GM18517 (cell line): ENCODE measurements around the gene CBLC.

Source experiments
- ATAC-seq: cut with Tn5 transposase; IDR thresholded peaks from one replicate; pipeline ENCODE4 v1.9.1; 2021; ENCODE audit warnings: mild to moderate bottlenecking, moderate library complexity; ENCODE audit not compliant: unreplicated experiment

CBLC gene

DNA sequence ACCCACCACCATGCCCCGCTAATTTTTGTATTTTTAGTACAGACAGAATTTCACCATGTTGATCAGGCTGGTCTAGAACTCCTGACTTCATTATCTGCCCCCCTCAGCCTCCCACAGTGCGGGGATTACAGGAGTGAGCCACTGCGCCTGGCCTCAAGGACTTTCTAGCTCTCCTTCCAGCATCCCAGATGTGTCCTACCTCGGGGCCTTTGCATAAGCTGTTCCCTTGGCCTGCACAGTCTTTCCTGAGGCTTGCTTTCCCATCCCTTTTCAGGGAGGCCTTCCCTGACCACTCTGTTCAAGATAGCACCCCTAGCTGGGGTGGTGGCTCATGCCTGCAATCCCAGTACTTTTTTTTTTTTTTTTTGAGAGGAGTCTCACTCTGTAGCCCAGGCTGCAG is 16.9 kb downstream of the CBLC start:
- ATAC-seq: no peak

DNA sequence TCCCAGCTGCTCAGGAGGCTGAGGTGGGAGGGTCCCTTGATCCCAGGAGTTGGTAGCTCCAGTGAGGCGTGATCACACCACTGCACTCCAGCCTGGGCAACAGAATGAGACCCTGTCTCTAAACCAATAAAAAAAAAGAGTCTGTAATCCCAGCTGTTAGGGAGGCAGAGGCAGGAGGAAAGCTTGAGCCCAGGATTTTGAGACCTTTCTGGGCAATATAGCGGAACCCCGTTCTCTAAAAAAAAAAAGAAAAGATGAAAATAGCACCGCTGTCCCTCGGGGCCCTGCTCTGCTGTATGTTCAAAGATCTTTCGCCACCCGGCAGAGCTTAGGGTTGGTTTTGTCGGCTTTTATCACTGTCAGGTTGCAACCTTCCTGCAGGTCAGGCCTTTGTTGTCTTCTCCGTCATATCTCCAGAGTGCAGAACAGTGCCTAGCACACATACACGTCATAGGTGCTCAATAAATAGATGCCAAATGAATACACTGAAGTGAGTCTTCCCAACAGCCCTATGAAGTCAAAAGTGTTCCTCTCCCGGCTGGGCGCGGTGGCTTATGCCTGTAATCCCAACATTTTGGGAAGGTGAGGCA is 17.8 kb downstream of the CBLC start:
- ATAC-seq: no peak

DNA sequence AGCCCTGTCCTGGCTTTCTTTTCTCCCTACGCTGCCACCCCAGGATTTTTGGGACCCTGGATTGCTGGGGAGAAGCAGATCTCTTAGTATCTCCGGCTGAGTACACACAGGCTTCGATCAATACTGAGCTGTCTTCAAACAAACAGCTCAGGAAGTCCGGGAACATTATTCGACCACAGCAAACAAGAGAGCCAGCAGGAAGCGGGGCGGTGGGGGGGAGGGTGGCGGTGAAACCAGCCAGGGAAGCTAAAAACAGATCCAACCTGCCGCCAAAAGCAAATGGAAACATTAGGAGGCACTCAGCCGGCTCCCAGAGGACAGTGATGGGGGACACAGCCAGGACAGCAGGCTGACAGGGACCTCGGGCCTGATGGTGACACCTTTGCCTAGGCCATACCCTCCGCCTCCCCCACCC is 19.0 kb downstream of the CBLC start:
- ATAC-seq: no peak

DNA sequence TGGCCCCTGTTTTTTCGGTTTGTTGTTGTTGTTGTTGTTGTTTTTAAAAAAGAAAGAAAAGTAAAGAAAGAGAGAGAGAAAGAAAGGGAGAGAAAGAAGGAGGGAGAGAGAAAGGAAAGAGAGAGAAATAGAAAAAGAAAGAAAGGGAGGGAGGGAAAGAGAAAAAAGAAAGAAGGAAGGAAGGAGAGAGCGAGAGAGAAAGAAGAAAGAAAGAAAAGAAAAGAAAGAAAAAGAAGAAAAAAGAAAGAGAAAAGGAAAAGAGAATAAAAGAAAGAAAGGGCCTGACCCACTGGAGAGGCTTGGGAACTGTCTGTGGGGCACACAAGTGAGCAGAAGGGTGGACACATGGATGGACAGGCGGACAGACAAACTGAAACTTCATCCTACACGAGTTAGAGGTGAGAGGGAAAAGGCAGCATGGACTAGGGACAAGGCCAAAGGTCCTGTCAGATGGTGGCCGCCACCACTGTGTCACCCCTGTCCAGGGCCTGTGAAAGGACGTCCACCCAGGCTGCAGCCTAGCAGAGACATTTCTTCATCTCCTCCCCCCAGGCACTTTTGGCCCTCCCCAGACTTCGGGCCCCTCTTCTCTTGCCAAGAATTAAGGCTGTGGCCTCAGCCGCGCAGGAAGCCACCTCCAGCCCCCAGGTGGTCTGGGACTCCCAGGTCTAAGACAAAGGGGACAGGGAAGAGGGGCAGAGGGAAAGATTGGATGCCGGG is 22.1 kb downstream of the CBLC start:
- no peak for ATAC-seq

DNA sequence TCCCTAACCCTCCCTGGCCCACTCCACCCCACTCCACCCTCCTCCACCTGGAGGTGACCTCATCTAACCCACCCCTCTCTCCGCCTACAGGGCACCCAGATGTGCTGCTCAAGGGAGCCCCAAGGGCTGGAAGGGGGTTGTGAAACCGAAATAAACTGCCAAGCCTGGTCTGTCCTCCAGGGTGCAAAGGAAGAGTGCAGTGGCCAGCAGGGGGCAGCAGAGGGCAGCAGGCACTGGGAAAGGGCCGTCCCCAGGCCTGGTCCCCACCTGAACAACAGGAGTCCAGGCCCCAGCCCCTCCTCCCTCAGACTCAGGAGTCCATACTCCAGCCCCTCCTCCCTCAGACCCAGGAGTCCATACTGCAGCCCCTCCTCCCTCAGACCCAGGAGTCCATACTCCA is 22.8 kb downstream of the CBLC start:
- ATAC-seq: no peak

DNA sequence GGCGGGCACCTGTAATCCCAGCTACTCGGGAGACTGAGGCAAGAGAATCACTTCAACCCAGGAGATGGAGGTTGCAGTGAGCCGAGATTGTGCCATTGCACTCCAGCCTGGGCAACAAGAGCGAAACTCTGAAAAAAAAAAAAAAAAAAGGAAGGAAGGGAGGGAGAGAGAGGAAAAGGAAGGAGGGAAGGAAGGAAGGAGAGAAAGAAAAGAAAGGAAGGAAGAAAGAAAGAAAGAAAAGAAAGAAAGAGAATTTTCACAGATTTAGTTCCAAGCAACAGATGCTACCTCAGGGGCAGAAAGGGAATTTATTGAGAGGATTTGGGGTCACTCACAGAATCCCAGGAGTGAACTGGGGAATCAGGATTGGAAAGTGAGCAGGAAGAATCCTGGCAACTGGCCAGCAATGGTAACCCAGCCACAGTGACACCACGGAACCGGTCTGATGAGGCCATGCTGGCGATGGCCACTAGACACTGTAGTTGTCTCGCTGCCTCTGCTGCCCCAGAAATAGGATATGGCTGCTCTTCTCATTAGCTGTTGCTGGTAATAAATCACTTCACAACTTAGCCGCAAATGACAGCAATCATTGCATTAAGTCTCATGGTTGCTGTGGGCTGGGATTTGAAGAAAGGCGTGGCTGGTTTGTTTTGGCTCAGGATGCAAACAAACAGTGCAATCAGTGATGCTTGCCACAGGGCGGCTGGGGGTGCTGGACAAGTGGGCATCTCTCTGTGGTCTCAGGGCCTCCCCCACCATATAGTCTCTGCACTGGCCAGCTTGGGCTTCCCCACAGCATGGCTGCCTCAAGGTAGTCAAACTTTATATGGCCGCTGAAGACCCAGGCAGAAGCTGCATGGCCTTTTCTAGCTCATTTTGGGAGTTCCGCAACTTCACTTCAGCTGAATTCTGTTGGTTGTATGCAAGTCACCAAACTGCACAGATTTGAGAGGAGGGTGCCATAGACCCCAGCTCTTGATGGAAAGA is 26.0 kb downstream of the CBLC start:
- no peak for ATAC-seq

DNA sequence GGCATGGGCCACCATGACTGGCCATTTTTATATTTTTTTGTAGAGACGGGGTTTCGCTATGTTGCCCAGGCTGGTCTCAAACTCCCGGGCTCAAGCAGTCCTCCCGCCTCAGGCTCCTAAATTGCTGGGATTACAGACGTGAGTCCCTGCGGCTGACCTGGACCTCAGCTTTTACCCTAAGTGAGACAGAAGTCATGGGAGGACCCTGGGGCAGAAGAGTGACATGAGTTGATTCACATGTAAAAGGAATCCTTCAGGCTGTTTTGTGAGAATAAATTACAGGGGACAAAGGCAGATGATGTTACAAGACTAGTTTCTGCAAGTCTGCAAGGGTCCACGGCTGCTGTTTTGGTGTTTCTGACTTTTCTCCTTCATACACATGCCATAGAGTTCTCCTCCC is 28.6 kb downstream of the CBLC start:
- ATAC-seq: no peak

DNA sequence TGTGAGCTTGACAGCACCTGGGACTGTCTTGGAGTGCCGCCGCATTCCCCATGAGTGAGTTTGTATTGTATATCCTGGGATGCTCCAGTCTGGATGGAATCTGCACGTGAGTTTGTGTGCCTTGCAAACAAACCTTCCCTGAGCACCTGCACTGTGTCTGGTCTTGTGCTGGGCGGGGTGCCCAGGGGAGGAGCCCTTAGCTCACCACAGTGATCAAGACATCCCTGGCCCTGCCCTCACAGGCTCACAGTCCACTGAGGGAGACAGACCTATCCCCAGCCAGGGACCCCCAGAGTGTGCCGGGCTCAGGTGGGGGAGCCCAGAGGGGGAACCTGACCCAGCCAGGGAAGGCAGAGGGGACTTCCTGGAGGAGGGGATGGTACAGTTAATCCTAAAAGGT is 29.5 kb downstream of the CBLC start:
- ATAC-seq: no peak

DNA sequence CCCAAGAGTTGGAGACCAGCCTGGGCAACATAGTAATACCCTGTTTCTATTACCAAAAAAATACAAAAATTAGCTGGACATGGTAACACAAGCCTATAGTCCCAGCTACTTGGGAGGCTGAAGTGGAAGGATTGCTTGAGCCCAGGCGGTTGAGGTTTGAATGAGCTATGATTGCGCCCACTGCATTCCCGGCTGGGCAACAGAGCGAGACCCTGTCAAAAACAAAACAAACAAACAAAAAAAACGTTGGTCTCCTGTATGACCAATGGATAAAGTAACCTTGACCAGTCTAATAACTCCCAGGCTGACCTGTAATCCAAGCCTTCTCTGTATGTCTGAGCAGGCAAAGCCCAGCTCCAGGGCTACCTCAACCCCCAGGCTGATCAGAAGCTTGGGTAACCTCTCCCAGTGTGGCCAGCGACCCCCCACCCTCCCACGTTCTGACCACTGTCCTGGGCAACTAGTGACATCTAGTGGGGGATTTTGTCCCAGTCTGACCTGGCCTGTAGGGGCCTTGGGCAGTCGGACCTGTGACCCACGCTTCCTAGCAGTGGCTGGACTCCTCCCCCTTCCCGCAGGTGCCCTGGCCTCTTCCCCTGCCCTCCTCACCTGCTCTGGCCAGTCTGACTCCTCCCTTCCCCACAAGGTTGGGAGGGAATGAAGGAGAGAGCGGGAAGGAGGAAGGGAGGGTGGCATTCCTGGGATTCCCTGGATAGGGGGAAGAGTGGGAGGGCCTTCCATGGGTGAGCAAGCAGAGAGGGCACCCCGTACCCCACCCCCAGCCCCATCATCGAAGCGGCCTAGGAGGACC is 30.2 kb downstream of the CBLC start:
- no peak for ATAC-seq

DNA sequence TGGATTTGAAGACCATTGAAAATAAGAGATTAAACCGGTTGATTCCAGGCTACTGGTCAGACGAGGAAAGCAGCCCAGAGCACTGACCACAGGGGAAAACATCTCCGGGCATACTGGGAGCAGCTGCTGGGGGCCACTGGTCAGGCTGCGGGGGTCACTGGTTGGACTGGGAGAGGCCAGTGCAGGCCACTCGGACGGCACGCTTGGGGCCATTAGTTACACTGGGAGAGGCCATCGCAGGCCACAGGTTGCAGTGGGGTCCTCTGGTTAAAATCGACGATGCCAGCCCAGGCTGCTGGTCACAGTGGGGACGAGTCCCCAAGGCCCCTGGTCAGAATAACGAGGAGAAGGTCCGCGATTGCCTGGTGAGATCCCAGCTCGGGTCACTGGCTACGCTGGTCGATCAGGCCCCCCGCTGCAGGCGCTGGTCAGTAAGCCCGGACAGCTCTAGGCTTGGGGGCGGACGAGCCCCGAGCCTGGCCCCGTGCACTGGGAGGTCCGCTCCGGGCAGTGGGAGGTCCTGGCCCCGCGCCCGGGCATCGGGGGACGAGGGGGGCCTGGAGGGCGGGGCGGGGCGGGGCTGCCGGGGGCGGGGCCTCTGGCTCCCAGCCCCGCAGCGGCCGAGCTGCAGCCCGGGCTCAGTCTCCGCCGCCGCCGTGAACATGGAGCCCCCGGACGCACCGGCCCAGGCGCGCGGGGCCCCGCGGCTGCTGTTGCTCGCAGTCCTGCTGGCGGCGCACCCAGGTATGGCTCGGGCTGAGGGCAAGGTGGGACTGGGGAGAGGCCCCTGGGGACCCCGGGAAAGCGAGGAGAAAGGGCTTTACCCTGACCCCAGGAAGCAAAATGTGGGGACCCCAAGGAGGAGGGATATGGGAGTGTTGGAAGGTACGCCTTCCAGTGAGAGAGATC is 31.0 kb downstream of the CBLC start, which contains the start of gene BCAM:
TSS of gene BCAM (plus strand) at position 641 of the 909 bp plus-strand sequence. CDS start at position 663, 22 bp downstream.
- ATAC-seq: no peak

DNA sequence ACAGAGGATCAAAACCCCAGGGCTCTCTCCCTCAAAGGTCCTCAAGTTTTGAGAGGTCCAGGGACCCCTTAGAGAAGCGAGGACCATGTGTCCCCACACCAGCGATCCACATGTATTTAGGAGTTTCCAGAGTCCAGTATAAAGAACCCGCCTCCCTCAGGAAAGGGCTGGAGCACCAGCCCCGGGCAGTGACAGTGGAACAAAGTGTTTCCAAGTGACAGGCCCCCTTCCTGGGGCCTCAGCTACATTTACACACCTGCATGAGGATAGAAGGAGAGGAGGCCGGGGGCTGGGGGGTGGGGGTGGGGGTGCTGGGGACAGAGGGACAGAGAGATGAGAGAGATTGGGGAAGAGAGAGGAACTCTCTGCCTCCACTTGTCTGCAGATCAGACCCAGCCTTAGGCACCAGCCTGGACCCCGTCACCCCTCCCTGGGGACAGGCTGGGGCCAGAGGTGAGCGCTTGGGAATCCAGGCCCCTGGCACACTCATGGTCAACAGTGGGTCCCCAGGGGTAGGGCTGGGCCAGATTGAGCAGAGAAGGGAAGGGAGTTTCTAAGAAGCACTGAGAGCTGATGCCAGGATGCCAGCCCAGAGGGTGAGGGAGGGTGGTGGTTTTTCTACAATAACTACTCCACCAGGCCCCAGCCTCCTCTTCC is 32.0 kb downstream of the CBLC start:
- no peak for ATAC-seq

DNA sequence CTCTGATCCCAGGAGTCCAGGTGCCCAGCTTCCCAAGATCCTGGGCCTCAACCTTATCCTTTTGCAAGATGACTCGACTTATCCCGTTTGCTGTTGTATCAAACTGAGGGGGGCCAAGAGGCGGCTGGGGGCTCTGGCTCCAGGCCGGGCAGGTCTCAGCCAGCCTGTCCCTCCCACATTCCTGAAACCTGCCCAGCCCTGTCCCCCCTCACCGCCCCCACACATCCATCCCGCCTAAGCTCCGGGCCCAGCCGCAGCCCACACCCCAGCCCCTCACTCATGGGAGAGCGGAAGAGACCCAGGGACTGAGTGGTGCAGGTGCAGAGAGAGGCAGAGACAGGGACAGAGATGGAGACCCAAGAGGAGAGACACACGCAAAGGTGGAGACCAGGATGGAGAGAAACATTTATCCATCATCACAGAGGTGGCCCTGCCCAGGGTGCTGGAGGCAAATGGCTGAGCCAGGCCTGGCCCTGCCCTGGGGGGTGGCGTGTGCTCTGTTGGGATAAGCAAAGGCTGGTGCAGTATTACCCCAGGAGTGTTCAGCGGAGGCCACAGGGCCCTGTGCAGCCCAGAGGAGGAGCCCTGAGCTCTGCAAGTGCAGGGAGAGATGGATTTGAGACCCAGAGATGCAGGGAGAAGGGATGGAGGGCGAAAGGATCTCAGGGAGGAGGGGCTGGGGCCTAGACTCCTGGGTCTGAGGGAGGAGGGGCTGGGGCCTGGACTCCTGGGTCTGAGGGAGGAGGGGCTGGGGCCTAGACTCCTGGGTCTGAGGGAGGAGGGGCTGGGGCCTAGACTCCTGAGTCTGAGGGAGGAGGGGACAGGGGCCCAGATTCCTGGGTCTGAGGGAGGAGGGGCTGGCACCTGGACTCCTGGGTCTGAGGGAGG is 32.8 kb downstream of the CBLC start:
- ATAC-seq: no peak

DNA sequence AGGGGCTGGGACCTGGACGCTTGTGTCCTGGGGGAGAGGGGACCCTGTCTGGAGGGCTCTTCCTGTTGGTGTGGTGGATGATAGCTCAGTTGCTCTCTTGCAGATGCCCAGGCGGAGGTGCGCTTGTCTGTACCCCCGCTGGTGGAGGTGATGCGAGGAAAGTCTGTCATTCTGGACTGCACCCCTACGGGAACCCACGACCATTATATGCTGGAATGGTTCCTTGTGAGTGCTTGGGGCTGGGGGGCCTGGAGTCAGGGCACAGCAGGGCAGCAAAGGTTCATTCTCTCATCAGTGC is 33.4 kb downstream of the CBLC start:
- ATAC-seq: no peak

DNA sequence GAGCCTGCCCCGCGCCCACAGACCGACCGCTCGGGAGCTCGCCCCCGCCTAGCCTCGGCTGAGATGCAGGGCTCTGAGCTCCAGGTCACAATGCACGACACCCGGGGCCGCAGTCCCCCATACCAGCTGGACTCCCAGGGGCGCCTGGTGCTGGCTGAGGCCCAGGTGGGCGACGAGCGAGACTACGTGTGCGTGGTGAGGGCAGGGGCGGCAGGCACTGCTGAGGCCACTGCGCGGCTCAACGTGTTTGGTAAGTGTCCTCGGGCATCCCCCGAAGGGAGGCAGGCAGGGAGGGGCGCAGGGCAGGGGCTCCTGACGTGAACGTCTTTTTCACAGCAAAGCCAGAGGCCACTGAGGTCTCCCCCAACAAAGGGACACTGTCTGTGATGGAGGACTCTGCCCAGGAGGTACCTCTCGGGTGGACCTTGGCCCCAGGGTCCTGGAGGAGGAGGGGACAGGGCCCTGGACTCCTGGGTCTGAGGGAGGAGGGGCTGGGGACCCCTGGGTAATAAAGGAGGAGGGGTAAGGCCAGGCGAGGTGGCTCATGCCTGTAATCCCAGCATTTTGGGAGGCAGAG is 34.5 kb downstream of the CBLC start:
- ATAC-seq: no peak

DNA sequence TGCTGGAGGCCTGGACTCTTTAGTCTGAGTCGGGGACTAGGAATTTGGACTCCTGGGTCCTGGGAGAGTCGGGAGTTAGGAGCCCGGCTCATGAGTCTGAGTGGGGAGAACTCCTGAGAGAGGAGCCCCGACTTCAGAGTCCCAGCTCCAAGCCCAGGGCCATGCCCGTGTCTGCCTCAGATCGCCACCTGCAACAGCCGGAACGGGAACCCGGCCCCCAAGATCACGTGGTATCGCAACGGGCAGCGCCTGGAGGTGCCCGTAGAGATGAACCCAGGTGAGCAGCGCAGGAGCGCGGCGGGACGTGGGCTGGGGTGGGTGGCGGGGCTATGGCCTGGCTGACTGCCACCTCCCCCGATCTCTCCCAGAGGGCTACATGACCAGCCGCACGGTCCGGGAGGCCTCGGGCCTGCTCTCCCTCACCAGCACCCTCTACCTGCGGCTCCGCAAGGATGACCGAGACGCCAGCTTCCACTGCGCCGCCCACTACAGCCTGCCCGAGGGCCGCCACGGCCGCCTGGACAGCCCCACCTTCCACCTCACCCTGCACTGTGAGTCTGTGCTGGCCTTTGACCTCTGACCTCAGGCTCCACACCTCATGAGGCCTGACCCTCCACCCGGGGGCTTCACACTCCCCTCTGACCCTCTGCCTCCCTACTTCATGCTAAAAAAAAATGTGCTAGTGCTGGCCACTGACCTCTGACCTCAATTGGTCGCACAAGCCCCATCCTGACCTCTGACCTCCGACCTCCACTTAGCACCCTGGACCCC is 35.6 kb downstream of the CBLC start:
- no peak for ATAC-seq

DNA sequence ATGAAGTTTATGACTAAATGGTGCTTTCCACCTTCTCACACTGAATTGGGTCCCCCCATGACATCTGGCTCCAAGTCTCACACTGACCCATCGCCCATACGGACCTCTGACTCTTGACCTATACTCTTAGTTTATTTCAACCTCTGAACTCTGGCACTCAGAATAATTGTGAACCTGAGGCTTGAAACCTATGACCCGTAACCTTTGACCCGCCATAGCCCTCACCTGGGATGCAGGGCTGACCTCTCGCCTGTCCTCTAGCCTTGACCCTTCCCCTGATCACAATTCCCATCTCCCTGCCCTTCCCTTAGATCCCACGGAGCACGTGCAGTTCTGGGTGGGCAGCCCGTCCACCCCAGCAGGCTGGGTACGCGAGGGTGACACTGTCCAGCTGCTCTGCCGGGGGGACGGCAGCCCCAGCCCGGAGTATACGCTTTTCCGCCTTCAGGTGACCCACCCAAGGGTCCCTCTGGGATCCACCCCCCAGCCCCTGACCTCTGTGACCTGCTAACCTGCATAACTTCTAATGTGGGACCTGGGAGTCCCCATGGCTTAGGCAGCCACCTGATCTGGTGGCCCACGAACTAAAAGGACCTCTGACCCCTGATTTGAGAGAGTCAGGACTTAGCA is 36.3 kb downstream of the CBLC start:
- ATAC-seq: no peak

DNA sequence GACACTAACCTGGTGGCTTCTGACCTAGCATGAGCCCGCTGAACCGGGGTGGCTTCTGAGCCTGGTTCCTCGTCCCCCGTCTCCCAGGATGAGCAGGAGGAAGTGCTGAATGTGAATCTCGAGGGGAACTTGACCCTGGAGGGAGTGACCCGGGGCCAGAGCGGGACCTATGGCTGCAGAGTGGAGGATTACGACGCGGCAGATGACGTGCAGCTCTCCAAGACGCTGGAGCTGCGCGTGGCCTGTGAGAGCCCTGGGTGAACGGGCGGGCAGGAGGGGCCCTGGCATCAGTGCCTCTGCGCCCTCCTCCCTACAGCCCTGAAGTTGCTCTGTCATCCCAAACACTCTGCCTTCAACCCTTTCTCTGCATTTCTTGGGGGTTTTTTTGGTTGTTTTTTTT is 36.8 kb downstream of the CBLC start:
- no peak for ATAC-seq
